H9 (cell line): Measurements from ENCODE around the gene FAS. TPM values are rescaled to one million over a fixed set of nuclear protein-coding genes. Genes with fewer than 3 reads are reported as not detected.

Experiments used
- DNase-seq: peaks from one replicate; pipeline ENCODE4 v3.0.0-alpha.2; 2017
- H2AFZ ChIP-seq: one replicate; pipeline ENCODE4 v1.6.1; 2013; ENCODE audit warnings: mild to moderate bottlenecking, low read length, control low read depth, moderate library complexity
- H2AK5ac ChIP-seq: 2 replicates; pipeline ENCODE4 v1.6.1; 2013; ENCODE audit warnings: low read length, control low read depth, mixed read lengths; ENCODE audit not compliant: insufficient read length
- H2BK120ac ChIP-seq: one replicate; pipeline ENCODE4 v1.6.1; 2013; ENCODE audit warnings: low read depth, mild to moderate bottlenecking, low read length, control low read depth, inconsistent platforms; ENCODE audit not compliant: poor library complexity, severe bottlenecking
- H2BK12ac ChIP-seq: 2 replicates; pipeline ENCODE4 v1.6.1; 2013; ENCODE audit warnings: low read length, control low read depth, mixed read lengths, low read depth; ENCODE audit not compliant: insufficient read length
- H2BK15ac ChIP-seq: 2 replicates; pipeline ENCODE4 v1.6.1; 2013; ENCODE audit warnings: low read depth, low read length, control low read depth
- H2BK20ac ChIP-seq: one replicate; pipeline ENCODE4 v1.6.1; 2013; ENCODE audit warnings: low read depth, mild to moderate bottlenecking, low read length, control low read depth, inconsistent platforms; ENCODE audit not compliant: poor library complexity, severe bottlenecking
- H2BK5ac ChIP-seq: 2 replicates; pipeline ENCODE4 v1.6.1; 2013; ENCODE audit warnings: low read length, control low read depth, mixed read lengths; ENCODE audit not compliant: insufficient read length
- H3K14ac ChIP-seq: 2 replicates; pipeline ENCODE4 v1.6.1; 2013; ENCODE audit warnings: low read length, control low read depth; ENCODE audit not compliant: insufficient read depth
- H3K18ac ChIP-seq: 2 replicates; pipeline ENCODE4 v1.6.1; 2013; ENCODE audit warnings: low read depth, mild to moderate bottlenecking, mixed read lengths, low read length, control low read depth; ENCODE audit not compliant: insufficient read length
- H3K23ac ChIP-seq: 2 replicates; pipeline ENCODE4 v1.6.1; 2013; ENCODE audit warnings: low read length, control low read depth, mixed read lengths, low read depth; ENCODE audit not compliant: insufficient read length
- H3K23me2 ChIP-seq: 2 replicates; pipeline ENCODE4 v1.6.1; 2013; ENCODE audit warnings: low read depth, mild to moderate bottlenecking, mixed read lengths, low read length, control low read depth; ENCODE audit not compliant: insufficient read length, poor library complexity, severe bottlenecking
- H3K27ac ChIP-seq: 2 replicates; pipeline ENCODE4 v1.5.1; 2013; ENCODE audit warnings: low read length, control low read depth, mixed read lengths, low read depth; ENCODE audit not compliant: insufficient read length
- H3K27me3 ChIP-seq: 2 replicates; pipeline ENCODE4 v1.6.1; 2013; ENCODE audit warnings: low read length, control low read depth, inconsistent platforms; ENCODE audit not compliant: insufficient read depth
- H3K4ac ChIP-seq: 2 replicates; pipeline ENCODE4 v1.6.1; 2013; ENCODE audit warnings: low read depth, mild to moderate bottlenecking, control low read depth, inconsistent platforms, low read length, moderate library complexity
- H3K4me1 ChIP-seq: 2 replicates; pipeline ENCODE4 v1.6.1; 2013; ENCODE audit warnings: low read length, control low read depth, inconsistent platforms; ENCODE audit not compliant: insufficient read depth
- H3K4me2 ChIP-seq: 2 replicates; pipeline ENCODE4 v1.6.1; 2013; ENCODE audit warnings: low read length, control low read depth, mixed read lengths; ENCODE audit not compliant: insufficient read length, insufficient read depth
- H3K56ac ChIP-seq: 2 replicates; pipeline ENCODE4 v1.6.1; 2013; ENCODE audit warnings: low read depth, mild to moderate bottlenecking, mixed read lengths, low read length, control low read depth; ENCODE audit not compliant: insufficient read length
- H3K79me1 ChIP-seq: 2 replicates; pipeline ENCODE4 v1.6.1; 2013; ENCODE audit warnings: low read depth, mild to moderate bottlenecking, moderate library complexity, low read length, control low read depth, inconsistent platforms; ENCODE audit not compliant: insufficient read depth, poor library complexity, severe bottlenecking
- H3K79me2 ChIP-seq: 2 replicates; pipeline ENCODE4 v1.6.1; 2013; ENCODE audit warnings: low read length, control low read depth, inconsistent platforms; ENCODE audit not compliant: insufficient read depth
- H3K9ac ChIP-seq: 2 replicates; pipeline ENCODE4 v1.6.1; 2013; ENCODE audit warnings: low read length, control low read depth, mixed read lengths; ENCODE audit not compliant: insufficient read length; ENCODE audit errors: extremely low read depth
- H3K9me3 ChIP-seq: one replicate; pipeline ENCODE4 v1.6.1; 2013; ENCODE audit warnings: low read depth, low read length, inconsistent platforms; ENCODE audit not compliant: control insufficient read depth
- H3T11ph ChIP-seq: one replicate; pipeline ENCODE4 v1.6.1; 2013; ENCODE audit warnings: mild to moderate bottlenecking, low read length, control low read depth, inconsistent platforms
- H4K20me1 ChIP-seq: one replicate; pipeline ENCODE4 v1.6.1; 2013; ENCODE audit not compliant: control insufficient read depth, insufficient read length, insufficient read depth
- H4K5ac ChIP-seq: 2 replicates; pipeline ENCODE4 v1.6.1; 2013; ENCODE audit warnings: low read depth, mild to moderate bottlenecking, mixed read lengths, low read length, control low read depth; ENCODE audit not compliant: insufficient read length
- H4K8ac ChIP-seq: replicated peaks from 2 replicates; pipeline ENCODE4 v1.6.1; 2013; ENCODE audit warnings: low read length, control low read depth, mixed read lengths, low read depth; ENCODE audit not compliant: insufficient read length
- H4K91ac ChIP-seq: 2 replicates; pipeline ENCODE4 v1.6.1; 2013; ENCODE audit warnings: low read depth, mild to moderate bottlenecking, moderate library complexity, mixed read lengths, low read length, control low read depth; ENCODE audit not compliant: insufficient read length
- H3K27ac Mint-ChIP-seq, 3 experiments: 2 replicates in 2 of 3; 3 replicates in 1 of 3; pipeline ENCODE4 v1.8.0; 2020 to 2021; ENCODE audit warnings: mixed read lengths in 3 of 3, mild to moderate bottlenecking in 1 of 3, moderate library complexity in 1 of 3
- H3K27me3 Mint-ChIP-seq: 2 replicates; pipeline ENCODE4 v1.8.0; 2021; ENCODE audit warnings: low read depth, mild to moderate bottlenecking, moderate library complexity, mixed read lengths
- H3K36me3 Mint-ChIP-seq, 3 experiments: 2 replicates in 2 of 3; 3 replicates in 1 of 3; pipeline ENCODE4 v1.8.0; 2020 to 2021; ENCODE audit warnings: low read depth in 3 of 3, mixed read lengths in 3 of 3; ENCODE audit not compliant: insufficient read depth in 1 of 3
- H3K4me1 Mint-ChIP-seq, 2 experiments: 2 replicates each; pipeline ENCODE4 v1.8.0; 2020; ENCODE audit warnings: mixed read lengths in 2 of 2
- H3K4me3 Mint-ChIP-seq, 2 experiments: 2 replicates in 1 of 2; 3 replicates in 1 of 2; pipeline ENCODE4 v1.8.0; 2020 to 2021; ENCODE audit warnings: mild to moderate bottlenecking in 2 of 2, mixed read lengths in 2 of 2, moderate library complexity in 1 of 2
- H3K9me3 Mint-ChIP-seq, 2 experiments: 2 replicates in 1 of 2; 3 replicates in 1 of 2; pipeline ENCODE4 v1.8.0; 2020; ENCODE audit warnings: mild to moderate bottlenecking in 2 of 2, mixed read lengths in 2 of 2, moderate library complexity in 1 of 2
- WGBS: extraction: QIAGEN DNeasy Blood & Tissue Kit; methylation state at CpG from one replicate; pipeline ENCODE4 v1.1.7; 2013; ENCODE audit warnings: missing lambda C conversion rate, low lambda C conversion rate, mixed read lengths; ENCODE audit not compliant: insufficient read length; ENCODE audit errors: extremely low coverage; 5-methylcytosine and 5-hydroxymethylcytosine counted together
- total RNA-seq: library from RNA; stranded (reverse); gene quantifications from 2 replicates; pipeline ENCODE4 v1.2.1, GENCODE V29; 2021
- TF ChIP-seq, protein P1 (sequence below): fragments of 200-600 bp; sonication (generic); conservative IDR thresholded peaks from 3 replicates; pipeline ENCODE4 v1.8.0; 2021; ENCODE audit warnings: antibody characterized with exemption, mild to moderate bottlenecking

The FAS gene
- total RNA-seq, 1 experiment from 2014 or later = 3.0 TPM

DNA sequence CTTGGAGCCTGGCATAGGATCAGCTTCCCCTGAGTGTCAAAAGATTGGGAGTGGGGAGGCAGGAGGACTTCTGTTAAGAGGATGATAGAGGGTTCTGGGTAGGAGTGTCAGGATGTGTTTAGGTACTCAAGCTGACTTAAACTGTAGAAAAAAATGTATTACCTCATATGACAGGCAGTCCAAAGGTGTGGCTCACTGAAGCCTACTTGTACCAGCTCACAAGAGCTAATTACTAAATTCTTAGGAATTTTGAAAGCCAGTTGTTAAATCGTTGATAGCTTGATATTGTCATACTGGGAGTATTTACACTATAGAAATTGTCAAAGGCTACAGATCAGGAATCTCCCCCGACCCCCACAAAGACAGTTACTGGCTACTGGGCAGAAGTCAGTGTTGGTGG lies 32.1 kb downstream of the FAS start:
- Histone ChIP-seq H4K91ac (no peak overlapping the region), H3K27me3 (no peaks in the 10 kb centered on the region), H3K4me2 (no peak overlapping the region), H2AFZ (no peak overlapping the region), H2BK5ac (no peak overlapping the region), H2AK5ac (no peak overlapping the region), H3K4ac (no peak overlapping the region), H3K27ac (no peak overlapping the region), H3K79me1 (no peaks in the 10 kb centered on the region), H3K56ac (no peak overlapping the region), H3K23me2 (no peaks in the 10 kb centered on the region), H2BK120ac (no peak overlapping the region), H3K14ac (no peak overlapping the region), H2BK20ac (no peak overlapping the region), H3K4me1 (no peaks in the 10 kb centered on the region), H2BK15ac (no peak overlapping the region), H3K9ac (no peak overlapping the region), H3K9me3 (peaks cover 14% of the 10 kb centered on the region), H2BK12ac (no peak overlapping the region), H3T11ph (no peak overlapping the region), H3K23ac (no peak overlapping the region), H4K5ac (no peak overlapping the region), H3K79me2 (no peaks in the 10 kb centered on the region), H4K8ac (no peak overlapping the region), H4K20me1 (no peaks in the 10 kb centered on the region), H3K18ac (no peak overlapping the region)
- Mint-ChIP-seq H3K9me3 (peaks cover 17 to 18% of the 10 kb centered on the region in 2 experiments), H3K4me1 (no peaks in the 10 kb centered on the region), H3K27ac (no peak overlapping the region; a peak in 1 of 7 replicates), H3K36me3 (peaks cover 0 to 23% (median 21%) of the 10 kb centered on the region in 3 experiments; a peak in 6 of 7 replicates), H3K27me3 (no peaks in the 10 kb centered on the region; the same call in 1 of the 2 replicates), H3K4me3 (no peak overlapping the region)
- DNase-seq = no peak
- TF ChIP-seq, protein P1, sequence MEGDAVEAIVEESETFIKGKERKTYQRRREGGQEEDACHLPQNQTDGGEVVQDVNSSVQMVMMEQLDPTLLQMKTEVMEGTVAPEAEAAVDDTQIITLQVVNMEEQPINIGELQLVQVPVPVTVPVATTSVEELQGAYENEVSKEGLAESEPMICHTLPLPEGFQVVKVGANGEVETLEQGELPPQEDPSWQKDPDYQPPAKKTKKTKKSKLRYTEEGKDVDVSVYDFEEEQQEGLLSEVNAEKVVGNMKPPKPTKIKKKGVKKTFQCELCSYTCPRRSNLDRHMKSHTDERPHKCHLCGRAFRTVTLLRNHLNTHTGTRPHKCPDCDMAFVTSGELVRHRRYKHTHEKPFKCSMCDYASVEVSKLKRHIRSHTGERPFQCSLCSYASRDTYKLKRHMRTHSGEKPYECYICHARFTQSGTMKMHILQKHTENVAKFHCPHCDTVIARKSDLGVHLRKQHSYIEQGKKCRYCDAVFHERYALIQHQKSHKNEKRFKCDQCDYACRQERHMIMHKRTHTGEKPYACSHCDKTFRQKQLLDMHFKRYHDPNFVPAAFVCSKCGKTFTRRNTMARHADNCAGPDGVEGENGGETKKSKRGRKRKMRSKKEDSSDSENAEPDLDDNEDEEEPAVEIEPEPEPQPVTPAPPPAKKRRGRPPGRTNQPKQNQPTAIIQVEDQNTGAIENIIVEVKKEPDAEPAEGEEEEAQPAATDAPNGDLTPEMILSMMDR = no peak
- no CpG with 5 or more reads among the region's 2 CpGs for WGBS
